ENCODE results near the gene RASL11B. TPM values are rescaled to one million over a fixed set of nuclear protein-coding genes. Genes with fewer than 3 reads are reported as not detected.

Gene RASL11B
- total RNA-seq = not detected in 2 replicates

DNA sequence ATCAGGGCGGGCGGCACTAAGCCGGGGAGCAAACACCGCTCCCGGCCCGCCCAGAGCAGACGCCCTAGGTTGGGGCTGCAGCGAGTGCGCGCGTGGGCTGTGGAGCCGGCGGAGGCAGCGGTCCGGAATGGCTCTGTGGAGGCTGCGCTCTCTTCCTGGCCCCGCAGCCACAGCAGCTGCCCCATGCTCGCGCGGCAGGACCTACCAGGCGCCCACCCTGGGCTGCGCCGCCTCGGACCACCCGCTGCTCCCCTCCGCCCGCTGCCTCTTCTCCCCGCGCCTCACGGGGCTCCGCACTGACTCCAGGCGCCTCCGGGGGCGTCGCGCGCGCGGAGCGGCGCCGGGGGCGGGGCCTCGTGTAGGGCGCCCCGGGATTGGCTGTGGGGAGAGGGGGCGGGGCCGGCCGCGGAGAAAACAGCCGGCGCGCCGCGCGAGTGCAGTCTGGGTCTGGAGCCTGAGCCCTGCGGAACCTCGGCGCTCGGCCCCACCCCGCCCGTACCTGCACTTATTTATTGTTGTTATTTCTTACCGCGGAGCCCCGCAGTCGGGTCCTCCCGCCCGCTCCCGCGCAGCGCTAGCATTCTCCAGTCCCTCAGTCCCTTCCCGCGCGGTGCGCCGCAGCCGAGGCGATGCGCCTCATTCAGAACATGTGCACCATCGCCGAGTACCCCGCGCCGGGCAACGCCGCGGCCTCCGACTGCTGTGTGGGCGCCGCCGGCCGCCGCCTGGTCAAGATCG, at the start of gene RASL11B:
TSS of gene RASL11B (plus strand) at position 439 of the 738 bp plus-strand sequence. CDS start at position 630, 191 bp downstream.

Other genes with a start within 250 kb of the RASL11B start
- gene USP46, start 203.0 kb upstream of the RASL11B start, total RNA-seq = 11.8 and 16.5 TPM in 2 replicates
- gene ERVMER34-1, start 110.9 kb upstream of the RASL11B start, total RNA-seq = 0.10 TPM in 1 of 2 replicates, not detected in the other

All from vein endothelial cell (primary cell).